SK-N-SH treated with all-trans-retinoic acid at 6 μM for 48 hours (cell line): Measurements from ENCODE around the gene MCCC2.

Experiments
- ATAC-seq: fragments of 200-7000 bp; cut with Tn5 transposase; 3 replicates; pipeline ENCODE4 v1.9.1; 2020; ENCODE audit warnings: mild to moderate bottlenecking, moderate library complexity
- BACH2 ChIP-seq: fragments of 250-450 bp; sonication (Bioruptor Pico); IDR thresholded peaks from 2 replicates; pipeline ENCODE4 v1.9.0; 2021; ENCODE audit warnings: mild to moderate bottlenecking, borderline replicate concordance
- CSDC2 ChIP-seq: fragments of 250-450 bp; sonication (Bioruptor Pico); IDR thresholded peaks from 2 replicates; pipeline ENCODE4 v1.5.0; 2020; ENCODE audit warnings: mild to moderate bottlenecking, moderate library complexity
- ESRRG ChIP-seq: fragments of 250-450 bp; sonication (Bioruptor Pico); IDR thresholded peaks from 2 replicates; pipeline ENCODE4 v1.6.1; 2021; ENCODE audit warnings: mild to moderate bottlenecking
- GLIS3 ChIP-seq: fragments of 250-450 bp; sonication (Bioruptor Pico); IDR thresholded peaks from 2 replicates; pipeline ENCODE4 v1.5.0; 2020; ENCODE audit warnings: mild to moderate bottlenecking, moderate library complexity
- ISL1 ChIP-seq: fragments of 250-450 bp; sonication (Bioruptor Pico); IDR thresholded peaks from 2 replicates; pipeline ENCODE4 v2.1.2; 2022; ENCODE audit warnings: mild to moderate bottlenecking, moderate library complexity
- OSR1 ChIP-seq: fragments of 250-450 bp; sonication (Bioruptor Pico); IDR thresholded peaks from 2 replicates; pipeline ENCODE4 v1.8.0; 2022; ENCODE audit warnings: moderate library complexity, mild to moderate bottlenecking, inconsistent platforms
- PPARA ChIP-seq: fragments of 250-450 bp; sonication (Bioruptor Pico); IDR thresholded peaks from 2 replicates; pipeline ENCODE4 v1.5.0; 2020; ENCODE audit warnings: mild to moderate bottlenecking, borderline replicate concordance
- SNAI2 ChIP-seq: fragments of 250-450 bp; sonication (Bioruptor Pico); IDR thresholded peaks from 2 replicates; pipeline ENCODE4 v1.5.0; 2020; ENCODE audit warnings: mild to moderate bottlenecking, moderate library complexity
- TCF4 ChIP-seq: fragments of 250-450 bp; sonication (Bioruptor Pico); IDR thresholded peaks from 2 replicates; pipeline ENCODE4 v1.8.0; 2021; ENCODE audit warnings: mild to moderate bottlenecking, moderate library complexity, borderline replicate concordance
- TOX ChIP-seq: fragments of 250-450 bp; sonication (Bioruptor Pico); IDR thresholded peaks from 2 replicates; pipeline ENCODE4 v1.8.0; 2021; ENCODE audit warnings: mild to moderate bottlenecking, moderate library complexity, borderline replicate concordance
- ZC3H10 ChIP-seq: fragments of 250-450 bp; sonication (Bioruptor Pico); IDR thresholded peaks from 2 replicates; pipeline ENCODE4 v1.5.1; 2021; ENCODE audit warnings: mild to moderate bottlenecking, moderate library complexity
- ZFP3 ChIP-seq: fragments of 250-450 bp; sonication (Bioruptor Pico); IDR thresholded peaks from 2 replicates; pipeline ENCODE4 v1.5.0; 2020; ENCODE audit warnings: mild to moderate bottlenecking, moderate library complexity
- ZFP30 ChIP-seq: fragments of 450-650 bp; formaldehyde crosslinking; IDR thresholded peaks from 2 replicates; pipeline ENCODE4 v1.5.0; 2022; ENCODE audit warnings: mild to moderate bottlenecking, moderate library complexity
- ZNF565 ChIP-seq: fragments of 450-650 bp; formaldehyde crosslinking; conservative IDR thresholded peaks from 2 replicates; pipeline ENCODE4 v1.5.0; 2020; ENCODE audit warnings: low read depth, mild to moderate bottlenecking, moderate library complexity
- ZNF8 ChIP-seq: fragments of 450-650 bp; formaldehyde crosslinking; IDR thresholded peaks from 2 replicates; pipeline ENCODE4 v1.5.0; 2020; ENCODE audit warnings: mild to moderate bottlenecking, moderate library complexity
- TF ChIP-seq, protein P1 (sequence below): fragments of 250-450 bp; sonication (Bioruptor Pico); IDR thresholded peaks from 2 replicates; pipeline ENCODE4 v1.5.1; 2021; ENCODE audit warnings: mild to moderate bottlenecking, moderate library complexity
- TF ChIP-seq, protein P2 (sequence below): fragments of 250-450 bp; sonication (Bioruptor Pico); IDR thresholded peaks from 2 replicates; pipeline ENCODE4 v1.8.0; 2021; ENCODE audit warnings: low read depth, mild to moderate bottlenecking, moderate library complexity, borderline replicate concordance
- TF ChIP-seq, protein P3 (sequence below): fragments of 250-450 bp; sonication (Bioruptor Pico); IDR thresholded peaks from 2 replicates; pipeline ENCODE4 v1.5.0; 2020; ENCODE audit warnings: mild to moderate bottlenecking, moderate library complexity
- TF ChIP-seq, protein P4 (sequence below): fragments of 250-450 bp; sonication (Bioruptor Pico); IDR thresholded peaks from 2 replicates; pipeline ENCODE4 v1.5.1; 2020; ENCODE audit warnings: low read depth, mild to moderate bottlenecking, moderate library complexity

Gene MCCC2

DNA sequence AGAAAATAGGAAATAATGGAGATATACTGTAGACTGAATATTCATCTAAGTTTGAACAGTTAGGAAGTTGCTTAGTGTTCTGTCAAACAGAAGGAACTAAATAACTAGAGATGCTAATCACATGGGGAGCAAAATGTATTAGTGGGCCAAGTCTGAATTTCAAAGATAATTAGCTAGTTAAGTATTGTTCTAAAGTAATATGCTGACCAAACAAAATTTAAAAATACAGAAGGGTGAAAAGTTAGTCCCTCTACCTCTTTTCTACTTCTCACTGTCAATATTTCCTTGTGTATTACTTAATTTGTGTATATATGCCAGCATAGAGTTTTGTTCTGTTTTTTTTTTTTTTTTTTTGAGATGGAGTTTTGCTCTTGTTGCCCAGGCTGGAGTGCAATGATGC is 4.0 kb downstream of the MCCC2 start:
- ATAC-seq = no peak
- TF ChIP-seq TOX (CRISPR knock-in tag) (no peak), GLIS3 (CRISPR knock-in tag) (no peak), ZC3H10 (CRISPR knock-in tag) (no peak), CSDC2 (no peak), BACH2 (CRISPR knock-in tag) (no peak), PPARA (CRISPR knock-in tag) (no peak)
- TF ChIP-seq, protein P1, sequence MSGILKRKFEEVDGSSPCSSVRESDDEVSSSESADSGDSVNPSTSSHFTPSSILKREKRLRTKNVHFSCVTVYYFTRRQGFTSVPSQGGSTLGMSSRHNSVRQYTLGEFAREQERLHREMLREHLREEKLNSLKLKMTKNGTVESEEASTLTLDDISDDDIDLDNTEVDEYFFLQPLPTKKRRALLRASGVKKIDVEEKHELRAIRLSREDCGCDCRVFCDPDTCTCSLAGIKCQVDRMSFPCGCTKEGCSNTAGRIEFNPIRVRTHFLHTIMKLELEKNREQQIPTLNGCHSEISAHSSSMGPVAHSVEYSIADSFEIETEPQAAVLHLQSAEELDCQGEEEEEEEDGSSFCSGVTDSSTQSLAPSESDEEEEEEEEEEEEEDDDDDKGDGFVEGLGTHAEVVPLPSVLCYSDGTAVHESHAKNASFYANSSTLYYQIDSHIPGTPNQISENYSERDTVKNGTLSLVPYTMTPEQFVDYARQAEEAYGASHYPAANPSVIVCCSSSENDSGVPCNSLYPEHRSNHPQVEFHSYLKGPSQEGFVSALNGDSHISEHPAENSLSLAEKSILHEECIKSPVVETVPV = no peak

DNA sequence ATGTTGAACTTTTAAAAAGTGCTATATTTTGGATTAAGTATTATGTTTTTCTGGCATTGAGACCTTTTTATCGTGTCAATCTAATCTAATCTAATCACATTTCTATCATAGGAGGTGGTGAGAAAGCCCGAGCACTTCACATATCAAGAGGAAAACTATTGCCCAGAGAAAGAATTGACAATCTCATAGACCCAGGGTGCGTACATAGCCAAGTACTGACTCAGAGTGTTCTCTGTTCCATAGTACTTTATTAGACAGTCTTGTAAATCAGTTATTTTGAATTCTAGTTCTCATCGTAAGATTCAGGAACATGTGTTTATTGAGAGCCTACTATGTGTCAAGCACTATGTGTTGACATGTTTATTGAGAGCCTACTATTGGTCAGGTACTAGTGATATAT is 9.0 kb downstream of the MCCC2 start:
- ATAC-seq = no peak
- TF ChIP-seq GLIS3 (CRISPR knock-in tag) (no peak), PPARA (CRISPR knock-in tag) (no peak), ZNF8 (CRISPR knock-in tag) (no peak), ZNF565 (no peak), TCF4 (CRISPR knock-in tag) (no peak), ZFP30 (CRISPR knock-in tag) (no peak), ZFP3 (CRISPR knock-in tag) (no peak), OSR1 (no peak), ISL1 (CRISPR knock-in tag) (no peak), ESRRG (CRISPR knock-in tag) (no peak), TOX (CRISPR knock-in tag) (no peak), SNAI2 (CRISPR knock-in tag) (no peak)
- TF ChIP-seq, protein P1 = no peak
- TF ChIP-seq, protein P2, sequence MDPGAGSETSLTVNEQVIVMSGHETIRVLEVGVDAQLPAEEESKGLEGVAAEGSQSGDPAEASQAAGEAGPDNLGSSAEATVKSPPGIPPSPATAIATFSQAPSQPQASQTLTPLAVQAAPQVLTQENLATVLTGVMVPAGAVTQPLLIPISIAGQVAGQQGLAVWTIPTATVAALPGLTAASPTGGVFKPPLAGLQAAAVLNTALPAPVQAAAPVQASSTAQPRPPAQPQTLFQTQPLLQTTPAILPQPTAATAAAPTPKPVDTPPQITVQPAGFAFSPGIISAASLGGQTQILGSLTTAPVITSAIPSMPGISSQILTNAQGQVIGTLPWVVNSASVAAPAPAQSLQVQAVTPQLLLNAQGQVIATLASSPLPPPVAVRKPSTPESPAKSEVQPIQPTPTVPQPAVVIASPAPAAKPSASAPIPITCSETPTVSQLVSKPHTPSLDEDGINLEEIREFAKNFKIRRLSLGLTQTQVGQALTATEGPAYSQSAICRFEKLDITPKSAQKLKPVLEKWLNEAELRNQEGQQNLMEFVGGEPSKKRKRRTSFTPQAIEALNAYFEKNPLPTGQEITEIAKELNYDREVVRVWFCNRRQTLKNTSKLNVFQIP (CRISPR knock-in tag) = no peak

DNA sequence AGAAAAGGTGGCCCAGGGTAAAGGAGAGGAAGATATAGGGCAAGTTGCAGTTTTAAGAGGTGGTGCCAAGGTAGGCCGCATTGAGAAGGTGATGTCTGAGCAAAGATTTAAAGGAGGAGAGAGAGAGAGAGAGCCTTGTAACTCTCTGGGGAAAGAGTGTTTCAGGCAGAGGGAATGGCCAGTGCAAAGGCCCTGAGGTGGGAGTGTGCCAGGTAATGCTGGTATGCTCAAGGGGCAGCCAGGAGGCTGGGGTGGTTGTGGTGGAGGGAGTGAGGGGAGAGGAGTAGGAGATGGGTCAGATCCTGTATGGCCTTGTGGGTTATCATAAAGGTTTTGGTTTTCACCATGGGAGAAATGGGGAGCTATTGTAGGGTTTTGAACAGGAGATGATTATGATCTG is 9.9 kb downstream of the MCCC2 start:
- no peak for ATAC-seq

More for the DNA sequence above, 9.9 kb downstream of the MCCC2 start:
- no peak for TF ChIP-seq ZC3H10 (CRISPR knock-in tag)
- TF ChIP-seq ZFP3 (CRISPR knock-in tag) = no peak
- TF ChIP-seq PPARA (CRISPR knock-in tag) = no peak
- TF ChIP-seq, protein P3, sequence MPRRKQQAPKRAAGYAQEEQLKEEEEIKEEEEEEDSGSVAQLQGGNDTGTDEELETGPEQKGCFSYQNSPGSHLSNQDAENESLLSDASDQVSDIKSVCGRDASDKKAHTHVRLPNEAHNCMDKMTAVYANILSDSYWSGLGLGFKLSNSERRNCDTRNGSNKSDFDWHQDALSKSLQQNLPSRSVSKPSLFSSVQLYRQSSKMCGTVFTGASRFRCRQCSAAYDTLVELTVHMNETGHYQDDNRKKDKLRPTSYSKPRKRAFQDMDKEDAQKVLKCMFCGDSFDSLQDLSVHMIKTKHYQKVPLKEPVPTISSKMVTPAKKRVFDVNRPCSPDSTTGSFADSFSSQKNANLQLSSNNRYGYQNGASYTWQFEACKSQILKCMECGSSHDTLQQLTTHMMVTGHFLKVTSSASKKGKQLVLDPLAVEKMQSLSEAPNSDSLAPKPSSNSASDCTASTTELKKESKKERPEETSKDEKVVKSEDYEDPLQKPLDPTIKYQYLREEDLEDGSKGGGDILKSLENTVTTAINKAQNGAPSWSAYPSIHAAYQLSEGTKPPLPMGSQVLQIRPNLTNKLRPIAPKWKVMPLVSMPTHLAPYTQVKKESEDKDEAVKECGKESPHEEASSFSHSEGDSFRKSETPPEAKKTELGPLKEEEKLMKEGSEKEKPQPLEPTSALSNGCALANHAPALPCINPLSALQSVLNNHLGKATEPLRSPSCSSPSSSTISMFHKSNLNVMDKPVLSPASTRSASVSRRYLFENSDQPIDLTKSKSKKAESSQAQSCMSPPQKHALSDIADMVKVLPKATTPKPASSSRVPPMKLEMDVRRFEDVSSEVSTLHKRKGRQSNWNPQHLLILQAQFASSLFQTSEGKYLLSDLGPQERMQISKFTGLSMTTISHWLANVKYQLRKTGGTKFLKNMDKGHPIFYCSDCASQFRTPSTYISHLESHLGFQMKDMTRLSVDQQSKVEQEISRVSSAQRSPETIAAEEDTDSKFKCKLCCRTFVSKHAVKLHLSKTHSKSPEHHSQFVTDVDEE (CRISPR knock-in tag) = no peak
- no peak for TF ChIP-seq CSDC2
- TF ChIP-seq, protein P4, sequence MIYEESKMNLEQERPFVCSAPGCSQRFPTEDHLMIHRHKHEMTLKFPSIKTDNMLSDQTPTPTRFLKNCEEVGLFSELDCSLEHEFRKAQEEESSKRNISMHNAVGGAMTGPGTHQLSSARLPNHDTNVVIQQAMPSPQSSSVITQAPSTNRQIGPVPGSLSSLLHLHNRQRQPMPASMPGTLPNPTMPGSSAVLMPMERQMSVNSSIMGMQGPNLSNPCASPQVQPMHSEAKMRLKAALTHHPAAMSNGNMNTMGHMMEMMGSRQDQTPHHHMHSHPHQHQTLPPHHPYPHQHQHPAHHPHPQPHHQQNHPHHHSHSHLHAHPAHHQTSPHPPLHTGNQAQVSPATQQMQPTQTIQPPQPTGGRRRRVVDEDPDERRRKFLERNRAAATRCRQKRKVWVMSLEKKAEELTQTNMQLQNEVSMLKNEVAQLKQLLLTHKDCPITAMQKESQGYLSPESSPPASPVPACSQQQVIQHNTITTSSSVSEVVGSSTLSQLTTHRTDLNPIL (CRISPR knock-in tag) = no peak
- no peak for TF ChIP-seq SNAI2 (CRISPR knock-in tag)
- TF ChIP-seq BACH2 (CRISPR knock-in tag) = no peak
